Measurements from ENCODE around the gene SSTR3. TPM values are rescaled to one million over a fixed set of nuclear protein-coding genes. Genes with fewer than 3 reads are reported as not detected.

Gene SSTR3
- total and polyA plus RNA-seq, 9 of the 15 experiments (the other 6 are each of a cell fraction or from before 2014, with no cell fraction given) = 0.03 TPM; not detected in 8

GRCh38 chr22:37244114-37244921 lies 32.0 kb upstream of the SSTR3 start, which contains the start of gene RAC2 (continued):
- TF ChIP-seq MLLT1 (IDR thresholded peaks at IDR 0.05) (peak in 1 of 2 experiments; percentile 85; a peak in 2 of 4 replicates), KLF10 (CRISPR knock-in tag; IDR thresholded peaks at IDR 0.05) (no peak), RB1 (IDR thresholded peaks at IDR 0.05; ENCODE audit: low read depth) (no peak), PCBP1 (IDR thresholded peaks at IDR 0.05; ENCODE audit: low read depth, low read length, poor library complexity, severe bottlenecking) (no peak), CREM (IDR thresholded peaks at IDR 0.05; ENCODE audit: low read depth) (0 out of 2 replicates have a peak, but pooled peaks have one; percentile 10), RFX7 (CRISPR knock-in tag; IDR thresholded peaks at IDR 0.05) (no peak), GTF2E2 (tag; IDR thresholded peaks at IDR 0.05) (no peak), ZNF316 (IDR thresholded peaks at IDR 0.05) (no peak), HEY1 (CRISPR knock-in tag; IDR thresholded peaks at IDR 0.05; ENCODE audit: borderline replicate concordance) (no peak), ZNF780A (CRISPR knock-in tag; IDR thresholded peaks at IDR 0.05) (no peak), KDM2B (CRISPR knock-in tag; IDR thresholded peaks at IDR 0.05) (no peak), CC2D1A (IDR thresholded peaks at IDR 0.05) (peak; percentile 93), ZMIZ1 (IDR thresholded peaks at IDR 0.05; ENCODE audit: low read depth in 2 of 2, low read length in 2 of 2) (no peak), VEZF1 (CRISPR knock-in tag; IDR thresholded peaks at IDR 0.05) (peak; percentile 60), SIN3A (IDR thresholded peaks at IDR 0.05; ENCODE audit: borderline replicate concordance in 2 of 2, control insufficient read depth in 1 of 2, low read depth in 2 of 2, low read length in 2 of 2) (no peak), SUPT5H (IDR thresholded peaks at IDR 0.05) (peak; percentile 81), CBX5 (IDR thresholded peaks at IDR 0.05; ENCODE audit: borderline replicate concordance, low read depth) (no peak), COPS2 (conservative IDR thresholded peaks at IDR 0.05) (no peak), ZNF512 (tag; IDR thresholded peaks at IDR 0.05) (no peak), SMARCB1 (IDR thresholded peaks at IDR 0.05; ENCODE audit: insufficient read length, low read depth) (no peak), HNRNPUL1 (IDR thresholded peaks at IDR 0.05; ENCODE audit: low read length) (no peak), SOX6 (IDR thresholded peaks at IDR 0.05) (no peak)

All from K562 (cell line).